GM23338 (cell line): ENCODE measurements around the gene SLC2A8.

ENCODE experiments used
- JUNB ChIP-seq: IDR thresholded peaks from one replicate; pipeline ENCODE4 v1.6.1; 2016; ENCODE audit warnings: antibody characterized with exemption; ENCODE audit not compliant: unreplicated experiment
- POLR2AphosphoS5 ChIP-seq: IDR thresholded peaks from 2 replicates; pipeline ENCODE4 v1.6.1; 2016; ENCODE audit warnings: antibody characterized with exemption, low read depth
- TF ChIP-seq, protein P1 (sequence below): IDR thresholded peaks from one replicate; pipeline ENCODE4 v1.6.1; 2018; ENCODE audit warnings: antibody characterized with exemption; ENCODE audit not compliant: unreplicated experiment
- TF ChIP-seq, protein P2 (sequence below), 2 experiments: fragments of 200-600 bp in 1 of 2; sonication (generic) in 1 of 2; conservative IDR thresholded peaks; 2 replicates each; pipeline versions ENCODE4 v1.5.1 to v1.6.1; 2016 to 2017; ENCODE audit warnings: antibody characterized with exemption in 2 of 2, low read depth in 2 of 2, mild to moderate bottlenecking in 2 of 2, moderate library complexity in 1 of 2

DNA sequence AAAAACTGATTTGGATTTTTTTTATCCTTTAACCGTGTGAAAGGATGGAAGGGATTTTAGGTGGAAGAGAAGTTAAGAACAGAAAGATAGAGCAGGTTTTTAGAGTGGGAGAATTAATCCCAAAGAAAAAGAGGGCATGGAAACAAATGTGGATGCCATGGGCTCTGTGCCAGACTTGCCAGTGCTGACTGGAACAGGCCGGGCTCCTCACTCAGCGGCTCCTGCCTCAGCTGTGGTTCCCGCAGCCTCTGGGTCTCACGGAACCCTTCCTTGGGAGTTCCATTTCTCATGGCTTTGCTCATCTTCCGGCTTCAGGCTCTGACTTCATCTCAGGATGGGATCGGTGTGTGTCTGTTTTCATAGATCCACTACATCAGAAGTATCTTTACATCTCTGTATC lies 30.4 kb upstream of the SLC2A8 start:
- TF ChIP-seq, protein P1, sequence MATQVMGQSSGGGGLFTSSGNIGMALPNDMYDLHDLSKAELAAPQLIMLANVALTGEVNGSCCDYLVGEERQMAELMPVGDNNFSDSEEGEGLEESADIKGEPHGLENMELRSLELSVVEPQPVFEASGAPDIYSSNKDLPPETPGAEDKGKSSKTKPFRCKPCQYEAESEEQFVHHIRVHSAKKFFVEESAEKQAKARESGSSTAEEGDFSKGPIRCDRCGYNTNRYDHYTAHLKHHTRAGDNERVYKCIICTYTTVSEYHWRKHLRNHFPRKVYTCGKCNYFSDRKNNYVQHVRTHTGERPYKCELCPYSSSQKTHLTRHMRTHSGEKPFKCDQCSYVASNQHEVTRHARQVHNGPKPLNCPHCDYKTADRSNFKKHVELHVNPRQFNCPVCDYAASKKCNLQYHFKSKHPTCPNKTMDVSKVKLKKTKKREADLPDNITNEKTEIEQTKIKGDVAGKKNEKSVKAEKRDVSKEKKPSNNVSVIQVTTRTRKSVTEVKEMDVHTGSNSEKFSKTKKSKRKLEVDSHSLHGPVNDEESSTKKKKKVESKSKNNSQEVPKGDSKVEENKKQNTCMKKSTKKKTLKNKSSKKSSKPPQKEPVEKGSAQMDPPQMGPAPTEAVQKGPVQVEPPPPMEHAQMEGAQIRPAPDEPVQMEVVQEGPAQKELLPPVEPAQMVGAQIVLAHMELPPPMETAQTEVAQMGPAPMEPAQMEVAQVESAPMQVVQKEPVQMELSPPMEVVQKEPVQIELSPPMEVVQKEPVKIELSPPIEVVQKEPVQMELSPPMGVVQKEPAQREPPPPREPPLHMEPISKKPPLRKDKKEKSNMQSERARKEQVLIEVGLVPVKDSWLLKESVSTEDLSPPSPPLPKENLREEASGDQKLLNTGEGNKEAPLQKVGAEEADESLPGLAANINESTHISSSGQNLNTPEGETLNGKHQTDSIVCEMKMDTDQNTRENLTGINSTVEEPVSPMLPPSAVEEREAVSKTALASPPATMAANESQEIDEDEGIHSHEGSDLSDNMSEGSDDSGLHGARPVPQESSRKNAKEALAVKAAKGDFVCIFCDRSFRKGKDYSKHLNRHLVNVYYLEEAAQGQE: no peak
- TF ChIP-seq, protein P2, sequence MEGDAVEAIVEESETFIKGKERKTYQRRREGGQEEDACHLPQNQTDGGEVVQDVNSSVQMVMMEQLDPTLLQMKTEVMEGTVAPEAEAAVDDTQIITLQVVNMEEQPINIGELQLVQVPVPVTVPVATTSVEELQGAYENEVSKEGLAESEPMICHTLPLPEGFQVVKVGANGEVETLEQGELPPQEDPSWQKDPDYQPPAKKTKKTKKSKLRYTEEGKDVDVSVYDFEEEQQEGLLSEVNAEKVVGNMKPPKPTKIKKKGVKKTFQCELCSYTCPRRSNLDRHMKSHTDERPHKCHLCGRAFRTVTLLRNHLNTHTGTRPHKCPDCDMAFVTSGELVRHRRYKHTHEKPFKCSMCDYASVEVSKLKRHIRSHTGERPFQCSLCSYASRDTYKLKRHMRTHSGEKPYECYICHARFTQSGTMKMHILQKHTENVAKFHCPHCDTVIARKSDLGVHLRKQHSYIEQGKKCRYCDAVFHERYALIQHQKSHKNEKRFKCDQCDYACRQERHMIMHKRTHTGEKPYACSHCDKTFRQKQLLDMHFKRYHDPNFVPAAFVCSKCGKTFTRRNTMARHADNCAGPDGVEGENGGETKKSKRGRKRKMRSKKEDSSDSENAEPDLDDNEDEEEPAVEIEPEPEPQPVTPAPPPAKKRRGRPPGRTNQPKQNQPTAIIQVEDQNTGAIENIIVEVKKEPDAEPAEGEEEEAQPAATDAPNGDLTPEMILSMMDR (conservative IDR thresholded peaks at IDR 0.05; ENCODE audit: low read depth in 2 of 2): no peak
- TF ChIP-seq JUNB: no peak
- no peak for TF ChIP-seq POLR2AphosphoS5
